ENCODE measurements around the gene WWOX. TPM values are rescaled to one million over a fixed set of nuclear protein-coding genes. Genes with fewer than 3 reads are reported as not detected.

WWOX gene
- total RNA-seq, 1 experiment from 2014 or later = 15.6 TPM

- Histone ChIP-seq H3K14ac (ENCODE audit: insufficient read depth, low read length) (no peak overlapping the region), H3K23me2 (ENCODE audit: insufficient read length, low read depth, low read length, poor library complexity, severe bottlenecking) (no peaks in the 10 kb centered on the region), H3K4ac (ENCODE audit: low read depth, low read length) (no peak overlapping the region), H4K5ac (ENCODE audit: insufficient read length, low read depth, low read length) (no peak overlapping the region), H3K79me1 (ENCODE audit: insufficient read depth, low read depth, low read length, poor library complexity, severe bottlenecking) (no peaks in the 10 kb centered on the region), H2BK120ac (ENCODE audit: low read depth, low read length, poor library complexity, severe bottlenecking) (no peak overlapping the region), H3K27ac (ENCODE audit: insufficient read length, low read depth, low read length) (no peak overlapping the region), H2BK5ac (ENCODE audit: insufficient read length, low read length) (no peak overlapping the region), H3K23ac (ENCODE audit: insufficient read length, low read depth, low read length) (no peak overlapping the region), H3K79me2 (ENCODE audit: insufficient read depth, low read length) (no peaks in the 10 kb centered on the region), H3T11ph (ENCODE audit: low read length) (no peak overlapping the region), H2AFZ (ENCODE audit: low read length) (no peak overlapping the region), H4K20me1 (ENCODE audit: control insufficient read depth, insufficient read depth, insufficient read length) (no peaks in the 10 kb centered on the region), H2BK15ac (ENCODE audit: low read depth, low read length) (no peak overlapping the region), H2BK20ac (ENCODE audit: low read depth, low read length, poor library complexity, severe bottlenecking) (no peak overlapping the region), H3K9ac (ENCODE audit: extremely low read depth, insufficient read length, low read length) (no peak overlapping the region), H3K9me3 (ENCODE audit: control insufficient read depth, low read depth, low read length) (no peaks in the 10 kb centered on the region), H2AK5ac (ENCODE audit: insufficient read length, low read length) (no peak overlapping the region), H4K91ac (ENCODE audit: insufficient read length, low read depth, low read length) (no peak overlapping the region), H3K4me2 (ENCODE audit: insufficient read depth, insufficient read length, low read length) (no peak overlapping the region), H3K4me1 (ENCODE audit: insufficient read depth, low read length) (no peaks in the 10 kb centered on the region), H3K18ac (ENCODE audit: insufficient read length, low read depth, low read length) (no peak overlapping the region), H3K56ac (ENCODE audit: insufficient read length, low read depth, low read length) (no peak overlapping the region), H2BK12ac (ENCODE audit: insufficient read length, low read depth, low read length) (no peak overlapping the region), H3K27me3 (ENCODE audit: insufficient read depth, low read length) (no peaks in the 10 kb centered on the region), H4K8ac (replicated peaks; ENCODE audit: insufficient read length, low read depth, low read length) (no peak overlapping the region)
- H3K27ac Mint-ChIP-seq = no peak overlapping the region
- TF ChIP-seq, protein P1, sequence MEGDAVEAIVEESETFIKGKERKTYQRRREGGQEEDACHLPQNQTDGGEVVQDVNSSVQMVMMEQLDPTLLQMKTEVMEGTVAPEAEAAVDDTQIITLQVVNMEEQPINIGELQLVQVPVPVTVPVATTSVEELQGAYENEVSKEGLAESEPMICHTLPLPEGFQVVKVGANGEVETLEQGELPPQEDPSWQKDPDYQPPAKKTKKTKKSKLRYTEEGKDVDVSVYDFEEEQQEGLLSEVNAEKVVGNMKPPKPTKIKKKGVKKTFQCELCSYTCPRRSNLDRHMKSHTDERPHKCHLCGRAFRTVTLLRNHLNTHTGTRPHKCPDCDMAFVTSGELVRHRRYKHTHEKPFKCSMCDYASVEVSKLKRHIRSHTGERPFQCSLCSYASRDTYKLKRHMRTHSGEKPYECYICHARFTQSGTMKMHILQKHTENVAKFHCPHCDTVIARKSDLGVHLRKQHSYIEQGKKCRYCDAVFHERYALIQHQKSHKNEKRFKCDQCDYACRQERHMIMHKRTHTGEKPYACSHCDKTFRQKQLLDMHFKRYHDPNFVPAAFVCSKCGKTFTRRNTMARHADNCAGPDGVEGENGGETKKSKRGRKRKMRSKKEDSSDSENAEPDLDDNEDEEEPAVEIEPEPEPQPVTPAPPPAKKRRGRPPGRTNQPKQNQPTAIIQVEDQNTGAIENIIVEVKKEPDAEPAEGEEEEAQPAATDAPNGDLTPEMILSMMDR (conservative IDR thresholded peaks at IDR 0.05) = no peak
- WGBS (ENCODE audit: extremely low coverage, insufficient read length, low lambda C conversion rate) = no CpG with 5 or more reads among the region's 13 CpGs
- no peak overlapping the region for H3K4me3 Mint-ChIP-seq
- no peak for DNase-seq
- no peaks in the 10 kb centered on the region for H3K27me3 Mint-ChIP-seq (ENCODE audit: low read depth)
- no peaks in the 10 kb centered on the region for H3K36me3 Mint-ChIP-seq (ENCODE audit: insufficient read depth in 1 of 3, low read depth in 3 of 3)
- H3K4me1 Mint-ChIP-seq = no peaks in the 10 kb centered on the region
- H3K9me3 Mint-ChIP-seq = no peaks in the 10 kb centered on the region; a peak in 1 of 5 replicates
These were observed 85.1 kb downstream of the WWOX start for GRCh38 chr16:78184238-78185183.
